Activated CD4-positive, alpha-beta T cell treated with anti-CD3 and anti-CD28 coated beads, Interleukin-2, amount 50 U/mL, for 1 hour (primary cell): Measurements from ENCODE around the gene BCL10.

Experiments used
- DNase-seq: peaks from one replicate; pipeline ENCODE4 v3.0.0-alpha.2; 2020

The BCL10 gene

DNA sequence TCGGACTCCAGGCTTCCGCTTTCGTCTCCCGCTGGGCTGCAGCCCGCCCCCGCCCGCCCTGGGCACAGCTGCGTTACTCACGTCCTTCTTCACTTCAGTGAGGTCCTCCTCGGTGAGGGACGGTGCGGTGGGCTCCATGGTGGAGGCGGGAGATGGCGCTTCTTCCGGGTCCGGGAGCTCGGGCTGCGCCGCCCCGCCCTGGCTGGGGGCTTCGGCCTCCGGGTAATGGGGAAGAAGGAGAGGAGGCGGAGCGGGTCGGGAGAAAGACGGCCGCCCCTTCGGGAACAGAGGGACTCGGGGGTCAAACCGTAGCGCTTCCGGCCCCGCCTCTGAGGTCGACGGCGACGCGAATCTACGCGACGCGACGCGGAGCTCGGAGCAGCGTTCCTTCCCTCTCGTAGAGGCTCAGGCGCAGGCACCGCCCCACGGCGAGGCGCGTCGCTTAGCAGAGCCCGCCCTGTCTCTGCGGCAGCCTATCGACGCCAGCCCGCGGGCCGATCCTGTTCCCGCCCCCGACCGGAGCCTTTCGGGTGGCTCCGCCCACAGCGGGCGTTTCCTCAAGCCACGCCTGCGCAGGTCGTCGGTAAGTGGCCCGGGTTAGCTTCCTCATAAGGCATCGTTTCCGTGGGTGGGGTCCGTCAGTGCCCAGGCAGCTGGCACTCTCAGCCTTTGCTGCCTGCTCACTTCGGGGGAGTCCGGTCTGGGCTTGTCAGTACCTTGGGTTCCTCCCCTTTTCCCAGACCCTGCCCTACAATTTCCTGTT lies at the start of gene BCL10:
BCL10 (minus strand) TSS at position 418 of the 763 bp plus-strand sequence; CDS start at position 138, 280 bp downstream.
- peak; percentile 97 for DNase-seq

- no peak for DNase-seq
Observed at GRCh38 chr1:85325920-85326319, 49.5 kb upstream of the BCL10 start.

GRCh38 chr1:85323770-85324169 lies 47.3 kb upstream of the BCL10 start:
- DNase-seq = no peak

GRCh38 chr1:85322655-85323054 lies 46.2 kb upstream of the BCL10 start:
- no peak for DNase-seq

GRCh38 chr1:85321237-85321964 lies 45.0 kb upstream of the BCL10 start:
- DNase-seq = no peak

- DNase-seq = no peak
Observed at GRCh38 chr1:85320371-85321131, 44.1 kb upstream of the BCL10 start.

GRCh38 chr1:85319931-85320330 lies 43.5 kb upstream of the BCL10 start:
- no peak for DNase-seq

GRCh38 chr1:85319491-85319890 lies 43.1 kb upstream of the BCL10 start:
- no peak for DNase-seq

DNA sequence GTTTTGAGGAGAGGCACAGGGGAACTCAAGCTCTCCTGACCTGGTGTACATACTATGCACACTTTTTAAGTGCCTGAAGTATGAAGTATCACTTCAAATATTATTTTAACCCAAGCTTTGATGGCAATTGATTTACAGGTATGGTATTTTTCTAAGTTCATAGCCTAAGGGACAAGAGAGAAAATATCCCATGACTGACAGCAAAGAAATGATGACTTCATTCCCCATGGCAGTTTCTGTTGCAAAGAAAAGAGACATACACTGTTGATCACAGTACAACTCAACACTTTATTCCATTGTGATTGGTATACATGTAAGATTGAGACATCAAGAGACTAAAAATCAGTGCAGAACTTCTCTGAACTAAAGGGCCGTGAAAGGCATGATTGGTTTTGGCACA lies 41.8 kb upstream of the BCL10 start:
- DNase-seq = no peak

DNA sequence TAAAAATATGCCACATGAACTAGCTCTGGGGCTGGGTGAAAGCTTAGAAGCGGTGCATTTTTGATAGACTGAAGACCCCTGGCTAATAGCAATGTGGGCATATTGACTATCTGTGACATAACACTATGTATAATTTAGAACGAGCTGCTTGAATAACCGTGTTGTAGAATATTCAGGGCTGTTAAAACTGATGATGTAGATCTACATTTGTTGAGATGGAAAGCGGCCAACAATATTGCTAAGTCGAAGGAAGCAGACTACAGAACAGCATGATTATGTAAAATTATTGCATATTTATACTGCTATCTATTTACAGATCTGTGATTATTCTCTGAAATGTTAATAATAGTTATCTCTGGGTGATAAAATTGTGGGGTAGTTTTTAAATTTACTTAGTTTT lies 41.1 kb upstream of the BCL10 start:
- DNase-seq = no peak

DNA sequence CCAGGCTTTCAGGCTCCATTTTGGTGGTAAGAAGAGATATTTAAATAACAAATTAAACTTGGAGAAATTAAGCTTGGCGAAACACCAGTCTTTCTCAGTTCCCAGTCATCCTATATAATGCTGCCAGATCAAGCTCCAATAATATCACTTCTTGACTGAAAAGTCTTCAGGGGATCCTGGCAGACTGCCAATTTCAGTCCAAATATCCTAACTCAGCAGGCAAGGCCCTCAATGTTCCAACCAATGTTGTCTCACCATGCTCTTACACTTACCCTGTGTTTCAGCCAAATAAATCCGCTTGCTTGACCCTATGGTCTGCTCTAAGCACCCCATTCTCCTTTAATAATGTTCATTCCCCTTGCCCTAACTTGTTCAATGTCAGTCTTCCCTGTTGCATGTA lies 39.9 kb upstream of the BCL10 start:
- no peak for DNase-seq

DNA sequence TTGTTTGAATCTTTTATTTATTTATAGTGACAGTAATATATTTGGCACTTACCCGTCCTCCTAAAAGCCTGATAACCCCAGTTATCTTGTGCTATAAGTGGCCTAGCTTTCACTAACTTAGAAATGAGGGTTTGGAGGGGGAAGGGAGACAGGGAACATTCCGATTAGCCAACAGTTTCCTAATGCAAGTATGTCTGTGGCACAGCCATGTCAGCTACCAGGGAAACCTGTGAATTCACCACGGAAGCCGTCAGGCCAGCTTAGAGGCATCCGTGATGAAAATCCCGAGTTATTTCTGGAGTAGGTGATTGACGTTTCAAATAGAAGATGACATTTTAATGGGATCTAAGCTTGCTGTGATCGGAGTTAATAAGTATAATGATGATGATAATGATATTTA lies 39.4 kb upstream of the BCL10 start:
- no peak for DNase-seq

DNA sequence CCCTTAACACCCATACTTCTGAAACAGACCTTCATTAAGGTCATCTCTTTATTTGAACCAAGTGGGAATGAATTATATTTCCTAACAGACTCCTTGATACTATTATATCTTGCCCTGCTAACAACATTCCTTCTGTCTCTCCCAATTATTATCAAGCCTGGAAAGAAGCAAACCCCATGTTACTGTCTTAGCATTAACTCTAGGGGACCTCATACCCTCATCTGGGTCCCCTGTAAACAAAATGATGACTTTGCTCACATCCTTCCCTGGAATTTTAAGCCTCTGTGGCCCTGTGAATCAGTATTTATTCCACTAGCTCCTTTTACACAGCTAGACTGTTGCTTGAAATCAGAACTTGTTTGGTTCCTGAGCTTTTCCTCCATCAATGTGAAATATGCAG lies 38.3 kb upstream of the BCL10 start:
- no peak for DNase-seq

- no peak for DNase-seq
Observed at GRCh38 chr1:85313888-85314696, 37.7 kb upstream of the BCL10 start.

DNA sequence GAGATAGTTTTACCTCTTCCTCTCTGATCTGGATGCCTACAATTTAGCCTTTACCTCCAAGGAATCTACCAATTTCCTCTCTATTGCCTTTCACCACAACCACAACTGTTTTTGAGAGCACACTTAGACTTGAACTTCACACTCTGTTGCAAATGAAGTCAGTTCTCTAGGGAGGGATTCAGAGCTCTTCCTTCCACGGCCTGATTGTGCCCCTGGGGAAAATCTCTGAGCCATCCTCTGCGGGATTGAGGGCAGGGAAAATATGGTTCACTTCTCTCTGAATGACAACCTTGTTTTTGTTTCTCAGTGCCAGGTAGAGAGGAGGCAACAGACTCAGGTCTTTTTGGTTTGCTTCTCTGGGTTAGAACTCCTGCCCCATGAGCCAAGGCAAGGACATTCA lies 35.4 kb upstream of the BCL10 start:
- no peak for DNase-seq

DNA sequence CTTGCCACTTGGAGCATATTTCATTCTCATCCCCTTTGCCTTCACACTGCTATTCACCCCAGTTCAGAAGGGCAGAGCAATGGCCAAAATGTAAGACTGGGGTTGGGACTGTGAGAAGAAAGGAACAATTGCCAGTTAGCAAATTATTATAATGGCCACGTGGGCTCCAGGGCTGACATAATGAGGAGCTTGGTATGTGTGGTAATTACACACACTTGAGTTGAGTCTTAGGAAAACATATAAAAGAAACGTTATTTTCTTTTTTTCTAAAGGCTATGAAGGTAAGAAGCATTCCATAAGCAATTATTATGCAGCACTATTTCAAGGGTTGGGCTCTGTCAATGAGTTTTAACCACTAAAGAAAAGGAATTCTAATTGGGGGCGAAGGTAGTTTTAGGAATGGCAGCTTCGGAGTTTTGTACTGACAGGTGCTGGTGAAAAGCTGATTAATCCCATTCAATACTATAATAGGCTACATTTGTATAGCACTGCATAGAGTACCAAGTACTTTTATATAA lies 32.5 kb upstream of the BCL10 start:
- no peak for DNase-seq

DNA sequence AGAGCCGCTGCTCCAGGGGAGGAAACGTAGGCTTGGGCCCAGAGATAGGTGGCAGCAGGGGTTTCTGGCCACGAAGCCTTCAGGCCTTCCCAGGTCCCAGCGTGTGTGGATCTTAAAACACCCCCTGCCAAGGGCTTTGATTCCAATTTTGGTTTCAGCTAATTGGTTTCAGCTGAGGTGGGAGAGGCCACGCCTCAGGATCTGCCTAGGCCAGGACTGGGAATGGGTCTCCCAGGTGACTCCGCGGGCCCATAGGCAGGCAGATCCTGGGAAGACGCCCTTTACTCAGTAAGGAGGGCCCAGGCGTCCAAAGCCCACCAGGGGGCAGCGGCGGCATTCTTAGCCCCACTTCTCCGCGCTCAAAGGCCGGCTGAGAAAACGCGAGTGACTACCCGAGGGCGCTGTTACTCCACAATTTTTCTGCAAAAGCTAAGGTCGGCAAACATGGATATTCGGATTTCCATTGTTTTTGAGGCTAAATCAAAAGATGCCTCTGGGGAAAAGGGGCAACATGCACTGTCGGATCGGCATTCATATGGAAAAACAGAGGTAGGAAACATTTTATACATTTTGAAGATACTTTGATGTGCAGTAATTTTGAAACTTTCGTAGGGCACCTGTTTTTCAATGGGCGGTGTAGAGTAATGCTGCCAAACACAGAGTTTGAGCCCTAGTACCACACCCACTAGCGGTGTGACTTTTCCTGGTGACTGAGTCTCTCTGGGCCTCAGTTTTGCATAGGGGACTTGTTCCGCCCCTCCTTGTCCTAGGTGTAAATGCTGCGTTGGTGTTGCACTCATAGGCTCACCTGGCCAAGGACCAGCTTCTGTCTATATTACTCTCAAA lies 31.8 kb upstream of the BCL10 start:
- DNase-seq = peak; percentile 56

- no peak for DNase-seq
Observed at GRCh38 chr1:85306236-85306635, 29.8 kb upstream of the BCL10 start.

DNA sequence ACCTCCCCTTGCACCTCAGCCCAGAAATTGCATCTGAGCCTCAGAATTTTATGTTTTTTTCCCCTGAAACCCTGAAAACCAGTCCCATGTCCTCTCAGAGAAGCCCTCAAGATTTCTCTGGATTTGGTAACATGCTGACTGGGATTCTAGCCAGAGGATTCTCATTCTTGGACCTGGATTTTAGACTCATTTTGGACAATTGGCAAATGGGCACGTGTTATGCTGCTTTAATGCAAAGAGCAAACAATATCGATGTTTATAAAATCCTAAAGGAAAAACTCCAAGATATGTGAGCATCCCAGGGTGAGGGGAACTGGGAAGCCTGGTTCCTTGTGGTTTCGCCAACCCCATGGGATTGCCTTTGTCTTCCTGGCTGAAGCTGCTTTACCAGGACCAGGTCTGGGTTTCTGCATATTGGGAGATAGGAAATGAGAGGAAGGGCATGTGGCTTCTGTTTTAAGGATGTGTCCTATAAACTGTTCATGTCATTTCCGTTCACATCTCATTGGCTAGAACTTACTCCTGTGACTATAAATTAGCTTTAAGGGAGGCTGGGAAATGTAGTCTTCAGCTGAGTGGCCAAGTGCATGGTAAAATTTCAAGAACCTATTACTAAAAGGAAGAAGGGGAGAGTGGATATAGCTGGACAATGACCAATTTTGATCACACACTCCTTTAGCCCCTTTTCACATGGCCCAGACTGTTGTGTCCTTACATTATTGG lies 27.2 kb upstream of the BCL10 start:
- DNase-seq = no peak

DNA sequence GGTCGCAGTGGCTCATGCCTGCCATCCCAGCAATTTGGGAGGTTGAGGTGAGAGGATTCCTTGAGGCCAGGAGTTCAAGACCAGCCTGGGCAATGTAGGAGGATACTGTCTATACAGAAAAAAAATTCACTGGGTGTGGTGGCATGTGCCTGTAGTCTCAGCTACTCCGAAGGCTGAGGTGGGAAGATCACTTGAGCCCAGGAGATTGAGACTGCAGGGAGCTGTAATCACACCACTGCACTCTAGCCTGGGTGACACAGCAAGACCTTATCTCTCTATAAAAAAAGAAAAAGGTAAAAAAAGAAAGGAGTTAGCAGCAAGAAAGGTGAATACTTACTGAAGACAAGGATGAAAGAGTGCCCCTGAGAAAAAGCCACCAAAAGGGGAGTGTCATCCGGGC lies 23.7 kb upstream of the BCL10 start:
- DNase-seq = no peak
